GM19328 (cell line): ENCODE measurements around the gene PRKCH.

Experiments used
- ATAC-seq: cut with Tn5 transposase; IDR thresholded peaks from one replicate; pipeline ENCODE4 v1.9.1; 2021; ENCODE audit warnings: mild to moderate bottlenecking, moderate library complexity; ENCODE audit not compliant: unreplicated experiment

PRKCH gene

GRCh38 chr14:61561657-61562276, 240.4 kb downstream of the PRKCH start:
- no peak for ATAC-seq

- no peak for ATAC-seq
Measured at GRCh38 chr14:61562321-61563161, 241.2 kb downstream of the PRKCH start.

GRCh38 chr14:61563162-61563511, 241.8 kb downstream of the PRKCH start:
- no peak for ATAC-seq

GRCh38 chr14:61563880-61564617, 242.7 kb downstream of the PRKCH start:
- ATAC-seq, result no peak

- no peak for ATAC-seq
Measured at GRCh38 chr14:61564618-61565091, 243.3 kb downstream of the PRKCH start.

- no peak for ATAC-seq
Measured at GRCh38 chr14:61565181-61565580, 243.8 kb downstream of the PRKCH start.

- ATAC-seq, result no peak
Measured at GRCh38 chr14:61565836-61566536, 244.6 kb downstream of the PRKCH start.

GRCh38 chr14:61566537-61567225, 245.3 kb downstream of the PRKCH start:
- ATAC-seq, result no peak

- no peak for ATAC-seq
Measured at GRCh38 chr14:61567838-61568571, 246.6 kb downstream of the PRKCH start.

- peak; percentile 88 for ATAC-seq
Measured at GRCh38 chr14:61568572-61569011, 247.2 kb downstream of the PRKCH start.

GRCh38 chr14:61569308-61569707, 247.9 kb downstream of the PRKCH start:
- ATAC-seq, result no peak

GRCh38 chr14:61569812-61570548, 248.6 kb downstream of the PRKCH start:
- no peak for ATAC-seq

- ATAC-seq, result no peak
Measured at GRCh38 chr14:61570549-61571290, 249.3 kb downstream of the PRKCH start.

- ATAC-seq, result no peak
Measured at GRCh38 chr14:61571917-61572316, 250.5 kb downstream of the PRKCH start.

GRCh38 chr14:61573321-61573720, 251.9 kb downstream of the PRKCH start:
- no peak for ATAC-seq

GRCh38 chr14:61573748-61574513, 252.6 kb downstream of the PRKCH start:
- no peak for ATAC-seq

GRCh38 chr14:61574514-61574807, 253.1 kb downstream of the PRKCH start:
- ATAC-seq, result no peak

GRCh38 chr14:61575126-61575525, 253.7 kb downstream of the PRKCH start:
- ATAC-seq, result no peak
